Activated T-helper 17 cell treated with anti-CD3 and anti-CD28 coated beads, Interleukin-2, amount 50 U/mL, for 72 hours (primary cell): Measurements from ENCODE around the gene WWOX. TPM values are rescaled to one million over a fixed set of nuclear protein-coding genes. Genes with fewer than 3 reads are reported as not detected.

ENCODE experiments used
- ATAC-seq: fragments of 150-1000 bp; cut with Tn5 transposase; replicated peaks from 2 replicates; pipeline ENCODE4 v1.10.0; 2021; ENCODE audit warnings: mild to moderate bottlenecking, moderate library complexity
- H3K27ac Mint-ChIP-seq: one replicate; pipeline ENCODE4 v1.8.0; 2022; ENCODE audit warnings: mixed read lengths
- H3K27me3 Mint-ChIP-seq: one replicate; pipeline ENCODE4 v1.8.0; 2022; ENCODE audit warnings: mixed read lengths
- H3K36me3 Mint-ChIP-seq: one replicate; pipeline ENCODE4 v1.8.0; 2022; ENCODE audit warnings: low read depth, mild to moderate bottlenecking, mixed read lengths
- H3K4me1 Mint-ChIP-seq: one replicate; pipeline ENCODE4 v1.8.0; 2022; ENCODE audit warnings: mixed read lengths
- H3K4me3 Mint-ChIP-seq: one replicate; pipeline ENCODE4 v1.8.0; 2022; ENCODE audit warnings: mild to moderate bottlenecking, mixed read lengths
- H3K9me3 Mint-ChIP-seq: one replicate; pipeline ENCODE4 v1.8.0; 2022; ENCODE audit warnings: mixed read lengths
- total RNA-seq, 2 donors: library from RNA; stranded (reverse); gene quantifications; one replicate each; pipeline ENCODE4 v1.2.3, GENCODE V29; 2022

Gene WWOX
- total RNA-seq, 2 donors from 2014 or later = 9.4 to 16.5 TPM

- Mint-ChIP-seq H3K4me3 (no peak overlapping the region), H3K4me1 (peaks cover 27% of the 10 kb centered on the region), H3K36me3 (no peaks in the 10 kb centered on the region), H3K27ac (no peak overlapping the region), H3K9me3 (no peaks in the 10 kb centered on the region), H3K27me3 (no peaks in the 10 kb centered on the region)
- no peak for ATAC-seq
Measured at GRCh38 chr16:79159261-79160049, 1060.0 kb downstream of the WWOX start.

- Mint-ChIP-seq H3K4me3 (peak overlapping the region; percentile 65), H3K27me3 (no peaks in the 10 kb centered on the region), H3K27ac (peak overlapping the region; percentile 7)
Measured at GRCh38 chr16:79162977-79163376, 1063.5 kb downstream of the WWOX start.

GRCh38 chr16:79163691-79164387 is 1064.4 kb downstream of the WWOX start:
- peak overlapping the region; percentile 65 for H3K4me3 Mint-ChIP-seq
- peaks cover 10% of the 10 kb centered on the region for H3K4me1 Mint-ChIP-seq
- no peaks in the 10 kb centered on the region for H3K27me3 Mint-ChIP-seq
- ATAC-seq = peak; percentile 29
- H3K27ac Mint-ChIP-seq = peak overlapping the region; percentile 60
- no peaks in the 10 kb centered on the region for H3K36me3 Mint-ChIP-seq
- H3K9me3 Mint-ChIP-seq = peaks cover 6% of the 10 kb centered on the region

More at GRCh38 chr16:79162977-79163376, 1063.5 kb downstream of the WWOX start:
- peaks cover 4% of the 10 kb centered on the region for H3K9me3 Mint-ChIP-seq
- H3K4me1 Mint-ChIP-seq = peaks cover 10% of the 10 kb centered on the region
- ATAC-seq = no peak
- no peaks in the 10 kb centered on the region for H3K36me3 Mint-ChIP-seq

GRCh38 chr16:79164388-79164995 is 1065.0 kb downstream of the WWOX start:
- H3K27ac Mint-ChIP-seq = no peak overlapping the region
- ATAC-seq = no peak
- H3K9me3 Mint-ChIP-seq = peaks cover 6% of the 10 kb centered on the region
- H3K27me3 Mint-ChIP-seq = no peaks in the 10 kb centered on the region
- H3K4me1 Mint-ChIP-seq = peaks cover 10% of the 10 kb centered on the region
- peak overlapping the region; percentile 65 for H3K4me3 Mint-ChIP-seq
- H3K36me3 Mint-ChIP-seq = no peaks in the 10 kb centered on the region

GRCh38 chr16:79165079-79165478 is 1065.6 kb downstream of the WWOX start:
- peaks cover 10% of the 10 kb centered on the region for H3K4me1 Mint-ChIP-seq
- H3K36me3 Mint-ChIP-seq = no peaks in the 10 kb centered on the region
- H3K27ac Mint-ChIP-seq = no peak overlapping the region
- H3K4me3 Mint-ChIP-seq = no peak overlapping the region
- no peaks in the 10 kb centered on the region for H3K27me3 Mint-ChIP-seq
- ATAC-seq = no peak
- peaks cover 6% of the 10 kb centered on the region for H3K9me3 Mint-ChIP-seq

GRCh38 chr16:79165506-79165905 is 1066.1 kb downstream of the WWOX start:
- Mint-ChIP-seq H3K4me1 (peaks cover 10% of the 10 kb centered on the region), H3K27me3 (no peaks in the 10 kb centered on the region), H3K4me3 (no peak overlapping the region), H3K27ac (no peak overlapping the region), H3K36me3 (no peaks in the 10 kb centered on the region), H3K9me3 (peaks cover 6% of the 10 kb centered on the region)
- no peak for ATAC-seq

- H3K4me3 Mint-ChIP-seq = no peak overlapping the region
- H3K4me1 Mint-ChIP-seq = peaks cover 8% of the 10 kb centered on the region
- no peaks in the 10 kb centered on the region for H3K36me3 Mint-ChIP-seq
- no peak overlapping the region for H3K27ac Mint-ChIP-seq
- H3K9me3 Mint-ChIP-seq = peaks cover 6% of the 10 kb centered on the region
- H3K27me3 Mint-ChIP-seq = no peaks in the 10 kb centered on the region
- ATAC-seq = no peak
Measured at GRCh38 chr16:79167893-79168292, 1068.4 kb downstream of the WWOX start.

GRCh38 chr16:79168321-79168720 is 1068.9 kb downstream of the WWOX start:
- Mint-ChIP-seq H3K4me3 (no peak overlapping the region), H3K4me1 (peaks cover 5% of the 10 kb centered on the region), H3K27ac (no peak overlapping the region), H3K27me3 (no peaks in the 10 kb centered on the region), H3K36me3 (no peaks in the 10 kb centered on the region), H3K9me3 (peaks cover 6% of the 10 kb centered on the region)
- no peak for ATAC-seq

GRCh38 chr16:79169239-79169638 is 1069.8 kb downstream of the WWOX start:
- no peaks in the 10 kb centered on the region for H3K36me3 Mint-ChIP-seq
- H3K9me3 Mint-ChIP-seq = peaks cover 6% of the 10 kb centered on the region
- H3K4me1 Mint-ChIP-seq = no peaks in the 10 kb centered on the region
- no peak overlapping the region for H3K27ac Mint-ChIP-seq
- peak overlapping the region; percentile 27 for H3K4me3 Mint-ChIP-seq
- peak; percentile 71 for ATAC-seq
- no peaks in the 10 kb centered on the region for H3K27me3 Mint-ChIP-seq

- no peak overlapping the region for H3K4me3 Mint-ChIP-seq
- peaks cover 6% of the 10 kb centered on the region for H3K4me1 Mint-ChIP-seq
- H3K27me3 Mint-ChIP-seq = no peaks in the 10 kb centered on the region
- H3K9me3 Mint-ChIP-seq = peaks cover 10% of the 10 kb centered on the region
- no peak for ATAC-seq
- no peaks in the 10 kb centered on the region for H3K36me3 Mint-ChIP-seq
- no peak overlapping the region for H3K27ac Mint-ChIP-seq
Measured at GRCh38 chr16:79170555-79171246, 1071.2 kb downstream of the WWOX start.

- H3K9me3 Mint-ChIP-seq = peaks cover 12% of the 10 kb centered on the region
- ATAC-seq = no peak
- H3K27me3 Mint-ChIP-seq = no peaks in the 10 kb centered on the region
- peaks cover 9% of the 10 kb centered on the region for H3K4me1 Mint-ChIP-seq
- H3K4me3 Mint-ChIP-seq = no peak overlapping the region
- H3K27ac Mint-ChIP-seq = no peak overlapping the region
- no peaks in the 10 kb centered on the region for H3K36me3 Mint-ChIP-seq
Measured at GRCh38 chr16:79171504-79171903, 1072.0 kb downstream of the WWOX start.

- H3K4me1 Mint-ChIP-seq = peaks cover 9% of the 10 kb centered on the region
- H3K4me3 Mint-ChIP-seq = no peak overlapping the region
- no peak overlapping the region for H3K27ac Mint-ChIP-seq
- no peaks in the 10 kb centered on the region for H3K36me3 Mint-ChIP-seq
- peaks cover 12% of the 10 kb centered on the region for H3K9me3 Mint-ChIP-seq
- no peak for ATAC-seq
- no peaks in the 10 kb centered on the region for H3K27me3 Mint-ChIP-seq
Measured at GRCh38 chr16:79171931-79172705, 1072.7 kb downstream of the WWOX start.

GRCh38 chr16:79172976-79173500 is 1073.6 kb downstream of the WWOX start:
- ATAC-seq = no peak
- Mint-ChIP-seq H3K4me1 (peaks cover 9% of the 10 kb centered on the region), H3K9me3 (peaks cover 8% of the 10 kb centered on the region), H3K27me3 (no peaks in the 10 kb centered on the region), H3K4me3 (no peak overlapping the region), H3K27ac (no peak overlapping the region), H3K36me3 (no peaks in the 10 kb centered on the region)
